Measurements from ENCODE around the gene MAP3K2. TPM values are rescaled to one million over a fixed set of nuclear protein-coding genes. Genes with fewer than 3 reads are reported as not detected.

The MAP3K2 gene
- polyA plus RNA-seq, 1 donor from 2014 or later = 37.0 TPM

DNA sequence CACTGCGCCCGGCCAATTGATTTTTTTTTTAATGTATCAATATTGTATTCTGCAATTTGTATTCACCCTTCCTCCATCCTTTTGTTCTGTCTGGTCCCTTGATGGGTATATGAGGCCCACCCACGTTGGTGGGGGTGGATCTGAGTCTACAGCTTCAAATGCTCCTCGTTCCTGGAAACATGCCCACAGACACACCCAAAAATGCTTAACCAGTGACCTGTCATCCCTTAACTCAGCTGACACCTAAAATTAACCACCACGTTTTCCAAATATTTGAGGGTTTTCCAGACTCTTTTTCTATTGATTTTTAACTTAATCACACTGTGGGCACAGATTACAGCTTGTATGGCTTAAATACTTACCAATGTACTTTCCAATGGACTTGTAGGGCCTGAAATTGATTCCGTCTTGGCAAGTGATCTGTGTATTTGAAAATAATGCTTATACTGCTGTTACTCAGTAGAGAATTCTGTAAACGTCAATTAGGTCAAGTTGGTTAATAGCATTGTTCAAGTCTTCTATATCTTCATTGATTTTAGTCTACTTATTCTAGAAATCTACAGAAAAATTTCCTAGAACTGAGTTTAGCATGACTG is 133.3 kb downstream of the MAP3K2 start:
- Histone ChIP-seq H3K27ac (ENCODE audit: low read length) (no peak overlapping the region), H3K4me3 (ENCODE audit: low read length) (no peak overlapping the region), H3K36me3 (ENCODE audit: insufficient read depth, low read length) (peaks cover 15% of the 10 kb centered on the region), H3K9me3 (ENCODE audit: low read length) (no peaks in the 10 kb centered on the region), H4K20me1 (ENCODE audit: insufficient read depth) (no peaks in the 10 kb centered on the region), H3F3A (ENCODE audit: insufficient read depth, low read length, poor library complexity, severe bottlenecking) (no peaks in the 10 kb centered on the region), H3K9me2 (ENCODE audit: insufficient read depth, low read length) (no peaks in the 10 kb centered on the region), H2AFZ (ENCODE audit: low read depth, low read length) (no peak overlapping the region), H3K79me2 (replicated peaks; ENCODE audit: insufficient read depth, low read length) (no peaks in the 10 kb centered on the region), H3K4me2 (ENCODE audit: low read length) (no peak overlapping the region), H3K27me3 (ENCODE audit: insufficient read depth, low read depth, low read length) (no peaks in the 10 kb centered on the region), H3K9ac (ENCODE audit: low read length) (no peak overlapping the region)
- TF ChIP-seq MXI1 (conservative IDR thresholded peaks at IDR 0.05; ENCODE audit: poor library complexity, severe bottlenecking) (no peak), TAF1 (IDR thresholded peaks at IDR 0.05; ENCODE audit: low read depth) (no peak), SMC3 (conservative IDR thresholded peaks at IDR 0.05; ENCODE audit: poor library complexity) (no peak), EZH2 (IDR thresholded peaks at IDR 0.05; ENCODE audit: borderline replicate concordance, insufficient read depth, low read length, poor library complexity, severe bottlenecking) (no peak), RAD21 (conservative IDR thresholded peaks at IDR 0.05) (no peak), CTCF (IDR thresholded peaks at IDR 0.05; ENCODE audit: poor library complexity, severe bottlenecking) (no peak), EP300 (conservative IDR thresholded peaks at IDR 0.05; ENCODE audit: poor library complexity, severe bottlenecking) (no peak), POLR2AphosphoS5 (IDR thresholded peaks at IDR 0.05) (no peak)
- TF ChIP-seq, protein P1, sequence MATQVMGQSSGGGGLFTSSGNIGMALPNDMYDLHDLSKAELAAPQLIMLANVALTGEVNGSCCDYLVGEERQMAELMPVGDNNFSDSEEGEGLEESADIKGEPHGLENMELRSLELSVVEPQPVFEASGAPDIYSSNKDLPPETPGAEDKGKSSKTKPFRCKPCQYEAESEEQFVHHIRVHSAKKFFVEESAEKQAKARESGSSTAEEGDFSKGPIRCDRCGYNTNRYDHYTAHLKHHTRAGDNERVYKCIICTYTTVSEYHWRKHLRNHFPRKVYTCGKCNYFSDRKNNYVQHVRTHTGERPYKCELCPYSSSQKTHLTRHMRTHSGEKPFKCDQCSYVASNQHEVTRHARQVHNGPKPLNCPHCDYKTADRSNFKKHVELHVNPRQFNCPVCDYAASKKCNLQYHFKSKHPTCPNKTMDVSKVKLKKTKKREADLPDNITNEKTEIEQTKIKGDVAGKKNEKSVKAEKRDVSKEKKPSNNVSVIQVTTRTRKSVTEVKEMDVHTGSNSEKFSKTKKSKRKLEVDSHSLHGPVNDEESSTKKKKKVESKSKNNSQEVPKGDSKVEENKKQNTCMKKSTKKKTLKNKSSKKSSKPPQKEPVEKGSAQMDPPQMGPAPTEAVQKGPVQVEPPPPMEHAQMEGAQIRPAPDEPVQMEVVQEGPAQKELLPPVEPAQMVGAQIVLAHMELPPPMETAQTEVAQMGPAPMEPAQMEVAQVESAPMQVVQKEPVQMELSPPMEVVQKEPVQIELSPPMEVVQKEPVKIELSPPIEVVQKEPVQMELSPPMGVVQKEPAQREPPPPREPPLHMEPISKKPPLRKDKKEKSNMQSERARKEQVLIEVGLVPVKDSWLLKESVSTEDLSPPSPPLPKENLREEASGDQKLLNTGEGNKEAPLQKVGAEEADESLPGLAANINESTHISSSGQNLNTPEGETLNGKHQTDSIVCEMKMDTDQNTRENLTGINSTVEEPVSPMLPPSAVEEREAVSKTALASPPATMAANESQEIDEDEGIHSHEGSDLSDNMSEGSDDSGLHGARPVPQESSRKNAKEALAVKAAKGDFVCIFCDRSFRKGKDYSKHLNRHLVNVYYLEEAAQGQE (IDR thresholded peaks at IDR 0.05; ENCODE audit: borderline replicate concordance) = no peak

Small RNA genes within 50 kb of the gene (small RNA-seq; reads per million reads assigned to genes)
- gene MIR4783 = 1.9 to 4.4 (median 2.0) reads per million in 3 experiments
- 8.8 to 29.1 (median 12.0) reads per million in 3 experiments for gene RNU6-1147P

Other genes starting within 250 kb of the MAP3K2 start
- gene CYP27C1, start 167.7 kb downstream of the MAP3K2 start, polyA plus RNA-seq = 0.84 and 2.3 TPM in 2 replicates
- gene ERCC3, start 93.8 kb downstream of the MAP3K2 start, polyA plus RNA-seq = 112 and 132 TPM in 2 replicates
- 0.24 and 0.33 TPM in 2 replicates for gene PROC, start 30.5 kb upstream of the MAP3K2 start, polyA plus RNA-seq
- 39.2 and 49.3 TPM in 2 replicates for gene IWS1, start 138.5 kb upstream of the MAP3K2 start, polyA plus RNA-seq
- 0.16 TPM in 1 of 2 replicates, not detected in the other for gene MYO7B, start 147.7 kb upstream of the MAP3K2 start, polyA plus RNA-seq